Measurements from ENCODE around the gene PLA2G4F.

The PLA2G4F gene

DNA sequence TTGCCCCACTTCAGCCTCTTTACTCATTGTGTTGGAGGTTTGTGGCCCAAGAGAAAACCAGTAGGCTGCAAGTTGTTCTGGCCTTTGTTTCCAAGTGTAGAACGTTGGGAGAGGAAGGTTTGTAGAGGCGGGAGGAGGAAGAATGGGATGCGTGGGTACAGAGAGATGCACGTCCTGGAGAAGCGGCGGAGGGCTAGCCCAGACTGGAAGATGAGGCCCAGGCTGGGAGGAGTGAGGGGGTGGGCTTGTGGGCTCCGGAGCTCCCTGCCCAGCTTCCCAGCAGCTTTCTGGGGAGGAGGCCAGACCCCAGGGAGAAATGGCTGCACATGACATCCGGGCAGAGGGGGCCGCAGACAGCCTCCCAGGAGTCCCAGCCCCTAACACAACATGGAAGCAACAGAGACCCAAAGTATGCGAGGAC lies 5.3 kb downstream of the PLA2G4F start:
- Histone ChIP-seq H3K36me3 (no peaks in the 10 kb centered on the region), H3K4me3 (ENCODE audit: low read depth in 1 of 2, low read length in 1 of 2) (no peak overlapping the region), H3K27me3 (no peaks in the 10 kb centered on the region), H3K27ac (no peak overlapping the region), H3K4me1 (ENCODE audit: control insufficient read depth in 1 of 2, insufficient read depth in 1 of 2, low read depth in 1 of 2, low read length in 1 of 2) (no peaks in the 10 kb centered on the region), H3K9me3 (no peaks in the 10 kb centered on the region)
- TF ChIP-seq, protein P1, sequence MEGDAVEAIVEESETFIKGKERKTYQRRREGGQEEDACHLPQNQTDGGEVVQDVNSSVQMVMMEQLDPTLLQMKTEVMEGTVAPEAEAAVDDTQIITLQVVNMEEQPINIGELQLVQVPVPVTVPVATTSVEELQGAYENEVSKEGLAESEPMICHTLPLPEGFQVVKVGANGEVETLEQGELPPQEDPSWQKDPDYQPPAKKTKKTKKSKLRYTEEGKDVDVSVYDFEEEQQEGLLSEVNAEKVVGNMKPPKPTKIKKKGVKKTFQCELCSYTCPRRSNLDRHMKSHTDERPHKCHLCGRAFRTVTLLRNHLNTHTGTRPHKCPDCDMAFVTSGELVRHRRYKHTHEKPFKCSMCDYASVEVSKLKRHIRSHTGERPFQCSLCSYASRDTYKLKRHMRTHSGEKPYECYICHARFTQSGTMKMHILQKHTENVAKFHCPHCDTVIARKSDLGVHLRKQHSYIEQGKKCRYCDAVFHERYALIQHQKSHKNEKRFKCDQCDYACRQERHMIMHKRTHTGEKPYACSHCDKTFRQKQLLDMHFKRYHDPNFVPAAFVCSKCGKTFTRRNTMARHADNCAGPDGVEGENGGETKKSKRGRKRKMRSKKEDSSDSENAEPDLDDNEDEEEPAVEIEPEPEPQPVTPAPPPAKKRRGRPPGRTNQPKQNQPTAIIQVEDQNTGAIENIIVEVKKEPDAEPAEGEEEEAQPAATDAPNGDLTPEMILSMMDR (IDR thresholded peaks at IDR 0.05) = no peak

DNA sequence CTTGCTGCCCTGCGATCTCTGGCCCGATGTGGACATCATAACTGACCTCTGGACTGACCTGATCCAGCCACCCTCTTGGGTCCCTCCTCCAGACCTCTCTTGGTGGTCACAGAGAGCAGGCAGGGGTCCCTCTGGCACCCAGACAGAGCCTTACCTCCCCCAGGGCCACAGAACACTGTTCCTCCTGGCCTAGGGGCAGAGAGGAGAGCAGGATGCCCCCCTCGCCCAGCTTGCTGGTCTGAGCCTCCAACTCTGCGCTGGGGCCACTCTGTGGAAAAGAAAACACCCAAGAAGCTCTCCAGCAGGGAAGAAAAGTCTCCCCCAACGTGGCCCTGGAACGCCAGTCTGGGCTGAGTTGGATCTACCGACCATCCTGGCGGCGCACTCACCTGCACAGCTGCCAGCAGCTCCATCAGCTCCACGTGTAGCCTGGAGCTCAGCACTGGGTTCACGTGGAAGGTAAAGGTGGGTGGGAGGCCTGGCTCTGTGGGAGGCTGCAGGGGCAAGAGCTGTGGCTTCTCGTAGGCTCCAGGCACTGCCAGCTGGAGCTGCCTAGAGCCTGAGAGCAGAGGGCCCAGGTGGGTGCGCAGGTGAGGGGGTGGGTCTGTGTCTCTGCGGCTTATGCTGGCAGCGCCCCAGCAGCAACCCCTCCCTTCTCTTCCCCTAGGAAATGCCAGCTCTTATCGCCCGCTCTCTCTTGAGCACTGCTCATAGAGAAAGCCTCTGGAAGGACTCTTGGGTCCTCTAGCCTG lies 6.0 kb downstream of the PLA2G4F start:
- TF ChIP-seq, protein P1 (IDR thresholded peaks at IDR 0.05) = no peak
- no peak overlapping the region for H3K4me3 ChIP-seq (ENCODE audit: low read depth in 1 of 2, low read length in 1 of 2)
- H3K27me3 ChIP-seq = no peaks in the 10 kb centered on the region
- no peak overlapping the region for H3K27ac ChIP-seq
- no peaks in the 10 kb centered on the region for H3K4me1 ChIP-seq (ENCODE audit: control insufficient read depth in 1 of 2, insufficient read depth in 1 of 2, low read depth in 1 of 2, low read length in 1 of 2)
- H3K9me3 ChIP-seq = no peaks in the 10 kb centered on the region
- H3K36me3 ChIP-seq = no peaks in the 10 kb centered on the region

DNA sequence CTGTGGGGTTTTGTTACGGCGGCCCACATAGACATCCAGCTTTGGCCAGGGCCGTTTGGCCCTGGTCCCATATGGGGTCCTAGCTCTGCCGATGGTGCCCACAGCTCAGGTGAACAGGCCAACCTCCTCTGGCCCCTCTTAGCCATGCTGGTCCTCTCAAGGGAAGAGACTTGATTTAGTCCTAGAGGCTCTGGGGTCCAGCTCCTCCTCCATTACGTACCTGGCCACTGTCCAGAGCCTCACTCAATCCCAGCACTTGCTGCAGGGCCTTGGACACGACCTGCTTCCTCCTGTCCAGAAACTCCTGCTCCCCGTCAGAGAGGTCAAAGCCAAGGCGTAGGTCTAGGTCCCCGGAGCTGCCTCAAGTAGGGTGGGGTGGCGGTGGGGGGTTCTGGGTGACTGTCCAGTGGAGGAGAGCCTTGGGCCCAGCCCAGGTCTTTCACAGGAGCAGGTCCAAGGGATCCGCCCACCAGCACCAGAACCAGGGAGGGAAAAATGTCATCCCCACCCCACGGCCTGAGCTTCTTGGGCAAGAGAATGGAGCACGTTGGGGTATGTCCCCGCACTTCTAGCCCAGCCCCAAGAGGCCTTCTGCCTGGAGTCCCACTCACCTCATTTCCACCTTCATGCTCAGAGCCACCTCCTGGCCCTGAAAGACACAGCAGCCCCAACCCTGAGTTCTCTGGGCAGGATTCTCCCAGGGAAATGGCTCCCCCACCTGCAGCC lies 6.8 kb downstream of the PLA2G4F start:
- H3K27me3 ChIP-seq = no peaks in the 10 kb centered on the region
- no peak overlapping the region for H3K4me3 ChIP-seq (ENCODE audit: low read depth in 1 of 2, low read length in 1 of 2)
- TF ChIP-seq, protein P1 (IDR thresholded peaks at IDR 0.05) = no peak
- H3K9me3 ChIP-seq = no peaks in the 10 kb centered on the region
- no peak overlapping the region for H3K27ac ChIP-seq
- no peaks in the 10 kb centered on the region for H3K36me3 ChIP-seq
- H3K4me1 ChIP-seq (ENCODE audit: control insufficient read depth in 1 of 2, insufficient read depth in 1 of 2, low read depth in 1 of 2, low read length in 1 of 2) = no peaks in the 10 kb centered on the region

GRCh38 chr15:42148808-42149492 lies 7.5 kb downstream of the PLA2G4F start:
- no peaks in the 10 kb centered on the region for H3K9me3 ChIP-seq
- no peaks in the 10 kb centered on the region for H3K36me3 ChIP-seq
- no peaks in the 10 kb centered on the region for H3K4me1 ChIP-seq (ENCODE audit: control insufficient read depth in 1 of 2, insufficient read depth in 1 of 2, low read depth in 1 of 2, low read length in 1 of 2)
- H3K4me3 ChIP-seq (ENCODE audit: low read depth in 1 of 2, low read length in 1 of 2) = no peak overlapping the region
- no peaks in the 10 kb centered on the region for H3K27me3 ChIP-seq
- H3K27ac ChIP-seq = no peak overlapping the region
- TF ChIP-seq, protein P1 (IDR thresholded peaks at IDR 0.05) = no peak

GRCh38 chr15:42147431-42147735 lies 9.1 kb downstream of the PLA2G4F start:
- H3K27ac ChIP-seq = no peak overlapping the region
- no peaks in the 10 kb centered on the region for H3K9me3 ChIP-seq
- no peaks in the 10 kb centered on the region for H3K36me3 ChIP-seq
- no peak overlapping the region for H3K4me3 ChIP-seq (ENCODE audit: low read depth in 1 of 2, low read length in 1 of 2)
- TF ChIP-seq, protein P1 (IDR thresholded peaks at IDR 0.05) = no peak
- H3K4me1 ChIP-seq (ENCODE audit: control insufficient read depth in 1 of 2, insufficient read depth in 1 of 2, low read depth in 1 of 2, low read length in 1 of 2) = no peaks in the 10 kb centered on the region
- H3K27me3 ChIP-seq = no peaks in the 10 kb centered on the region
